ENCODE measurements around the gene EIF5AL1.
A peak's percentile ranks its signal among the peaks of the same experiment; 100 is the strongest.

- TF ChIP-seq CTCF (IDR thresholded peaks at IDR 0.05; ENCODE audit: poor library complexity) (peak; percentile 93), EZH2 (IDR thresholded peaks at IDR 0.05; ENCODE audit: borderline replicate concordance) (no peak)
Observed at GRCh38 chr10:79562135-79562756, 49.9 kb downstream of the EIF5AL1 start.

Data from hepatocyte (in vitro differentiated cells).